ENCODE measurements around the gene PJVK.

The PJVK gene

DNA sequence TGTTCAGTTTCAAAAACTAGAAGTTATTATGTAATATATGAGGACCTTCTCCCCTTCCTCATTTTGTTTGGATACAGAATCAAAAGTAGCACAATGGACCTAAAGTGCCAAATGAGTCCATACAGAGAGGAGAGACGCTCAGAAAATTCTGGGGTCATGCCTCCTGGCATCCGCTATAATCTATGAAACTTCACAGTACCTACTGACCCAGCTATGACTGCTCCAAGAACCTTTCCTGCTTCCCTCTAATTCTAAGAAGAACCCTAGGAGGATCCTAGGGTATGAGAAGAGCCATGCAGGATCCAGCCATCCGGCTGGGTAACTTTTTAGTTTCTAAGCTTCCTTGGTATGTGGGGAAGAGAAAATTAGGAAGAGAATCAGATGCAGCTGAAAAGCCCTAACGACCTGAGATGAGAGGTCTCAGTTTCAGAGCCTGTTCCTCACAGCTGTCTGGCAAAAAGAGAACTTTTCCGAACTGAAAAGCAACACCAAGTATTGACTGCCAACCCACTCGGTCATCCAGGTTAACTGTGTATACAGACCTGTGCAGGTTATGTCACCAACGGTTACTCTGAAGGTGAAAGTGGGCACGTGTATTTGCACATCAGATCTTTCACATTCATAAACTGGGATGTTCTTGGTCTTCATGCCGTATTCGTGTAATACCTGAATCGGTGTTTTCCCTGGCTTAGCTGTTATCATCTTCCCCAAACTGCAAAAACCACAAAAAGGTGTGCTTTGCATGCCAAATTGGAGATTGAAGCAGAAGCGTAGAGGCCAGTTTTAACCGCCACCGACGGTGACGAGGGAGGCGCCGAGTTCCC is 1.3 kb upstream of the PJVK start:
- WGBS = 15% methylated on average over 17 of the region's 18 CpGs
- Histone ChIP-seq H2BK12ac (ENCODE audit: low read length in 2 of 2) (peak overlapping the region in 1 of 2 experiments; percentile 7), H3K9me3 (ENCODE audit: control insufficient read depth, low read length) (no peaks in the 10 kb centered on the region)

DNA sequence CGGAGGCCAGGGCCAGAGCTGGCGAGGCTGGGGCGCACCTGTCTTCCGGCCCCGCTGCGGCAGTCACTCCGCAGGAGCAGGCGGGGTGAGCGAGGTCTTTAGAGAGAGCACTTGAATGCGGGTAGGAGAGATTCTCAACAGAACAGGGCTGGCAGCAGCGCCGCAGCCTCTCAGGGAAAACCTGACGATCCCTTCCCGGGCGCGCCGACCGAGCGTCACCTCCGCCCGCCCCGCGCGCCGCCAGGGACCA is 729 bp upstream of the PJVK start:
- no peak overlapping the region for H4K91ac ChIP-seq (ENCODE audit: low read length)
- H2BK12ac ChIP-seq (ENCODE audit: low read length in 2 of 2) = peak overlapping the region in 1 of 2 experiments; percentile 7
- H2AFZ ChIP-seq (ENCODE audit: low read depth, low read length) = peak overlapping the region; percentile 88
- H2BK15ac ChIP-seq (ENCODE audit: low read depth, poor library complexity, severe bottlenecking) = no peak overlapping the region
- no peak overlapping the region for H2BK5ac ChIP-seq (ENCODE audit: low read depth, low read length, poor library complexity, severe bottlenecking)
- 0% methylated on average over 17 of the region's 25 CpGs for WGBS
- H3K27me3 ChIP-seq (ENCODE audit: control insufficient read depth in 1 of 2, insufficient read depth in 1 of 2, low read length in 2 of 2) = no peaks in the 10 kb centered on the region
- H4K8ac ChIP-seq (ENCODE audit: low read length) = peak overlapping the region; percentile 77
- peak overlapping the region; percentile 84 to 96 for H3K4me3 ChIP-seq (ENCODE audit: insufficient read depth in 1 of 2, low read depth in 1 of 2, low read length in 2 of 2)
- H3K27ac ChIP-seq (ENCODE audit: low read length, poor library complexity, severe bottlenecking) = no peak overlapping the region
- H3K9ac ChIP-seq (ENCODE audit: low read length) = peak overlapping the region; percentile 99
- H2AK5ac ChIP-seq (ENCODE audit: low read length, severe bottlenecking) = no peak overlapping the region
- peak overlapping the region; percentile 87 to 100 for H3K18ac ChIP-seq (ENCODE audit: low read depth in 1 of 2, low read length in 2 of 2)
- peak overlapping the region; percentile 85 for H3K4me2 ChIP-seq (ENCODE audit: low read length, poor library complexity, severe bottlenecking)
- peaks cover 7% of the 10 kb centered on the region for H3K4me1 ChIP-seq (ENCODE audit: control insufficient read depth, insufficient read depth, low read depth, low read length)
- peak overlapping the region; percentile 39 for H2BK120ac ChIP-seq (ENCODE audit: low read depth, low read length)
- peak overlapping the region in 1 of 2 experiments; percentile 98 for H3K14ac ChIP-seq (ENCODE audit: low read length in 2 of 2)
- H3K23ac ChIP-seq (ENCODE audit: low read length in 2 of 2) = no peak overlapping the region
- peaks cover 24% of the 10 kb centered on the region for H3K79me1 ChIP-seq (replicated peaks; ENCODE audit: low read length, poor library complexity, severe bottlenecking)
- H3K9me3 ChIP-seq (ENCODE audit: control insufficient read depth, low read length) = no peaks in the 10 kb centered on the region
- H3K36me3 ChIP-seq (ENCODE audit: control insufficient read depth in 1 of 2, insufficient read depth in 2 of 2, low read depth in 1 of 2, low read length in 2 of 2) = peaks cover 13 to 29% of the 10 kb centered on the region in 2 experiments
- H3K4ac ChIP-seq (ENCODE audit: low read depth in 1 of 2, low read length in 2 of 2) = peak overlapping the region in 1 of 2 experiments; percentile 91
- DNase-seq = no peak

More for the DNA sequence above, 1.3 kb upstream of the PJVK start:
- peak overlapping the region; percentile 77 for H4K8ac ChIP-seq (ENCODE audit: low read length)
- H2AFZ ChIP-seq (ENCODE audit: low read depth, low read length) = peak overlapping the region; percentile 88
- H3K4ac ChIP-seq (ENCODE audit: low read depth in 1 of 2, low read length in 2 of 2) = peak overlapping the region in 1 of 2 experiments; percentile 91
- no peak overlapping the region for H2AK5ac ChIP-seq (ENCODE audit: low read length, severe bottlenecking)
- H3K14ac ChIP-seq (ENCODE audit: low read length in 2 of 2) = peak overlapping the region in 1 of 2 experiments; percentile 98
- H3K9ac ChIP-seq (ENCODE audit: low read length) = peak overlapping the region; percentile 99
- H3K27ac ChIP-seq (ENCODE audit: low read length, poor library complexity, severe bottlenecking) = no peak overlapping the region
- peak overlapping the region; percentile 84 to 96 for H3K4me3 ChIP-seq (ENCODE audit: insufficient read depth in 1 of 2, low read depth in 1 of 2, low read length in 2 of 2)
- H3K23ac ChIP-seq (ENCODE audit: low read length in 2 of 2) = peak overlapping the region in 1 of 2 experiments; percentile 69
- peaks cover 13 to 34% of the 10 kb centered on the region in 2 experiments for H3K36me3 ChIP-seq (ENCODE audit: control insufficient read depth in 1 of 2, insufficient read depth in 2 of 2, low read depth in 1 of 2, low read length in 2 of 2)
- no peaks in the 10 kb centered on the region for H3K27me3 ChIP-seq (ENCODE audit: control insufficient read depth in 1 of 2, insufficient read depth in 1 of 2, low read length in 2 of 2)
- peak; percentile 22 for DNase-seq
- no peak overlapping the region for H2BK120ac ChIP-seq (ENCODE audit: low read depth, low read length)
- no peak overlapping the region for H2BK15ac ChIP-seq (ENCODE audit: low read depth, poor library complexity, severe bottlenecking)
- no peak overlapping the region for H2BK5ac ChIP-seq (ENCODE audit: low read depth, low read length, poor library complexity, severe bottlenecking)
- peaks cover 26% of the 10 kb centered on the region for H3K79me1 ChIP-seq (replicated peaks; ENCODE audit: low read length, poor library complexity, severe bottlenecking)
- no peak overlapping the region for H4K91ac ChIP-seq (ENCODE audit: low read length)
- H3K18ac ChIP-seq (ENCODE audit: low read depth in 1 of 2, low read length in 2 of 2) = peak overlapping the region; percentile 46 to 87
- H3K4me2 ChIP-seq (ENCODE audit: low read length, poor library complexity, severe bottlenecking) = peak overlapping the region; percentile 85
- peaks cover 7% of the 10 kb centered on the region for H3K4me1 ChIP-seq (ENCODE audit: control insufficient read depth, insufficient read depth, low read depth, low read length)

DNA sequence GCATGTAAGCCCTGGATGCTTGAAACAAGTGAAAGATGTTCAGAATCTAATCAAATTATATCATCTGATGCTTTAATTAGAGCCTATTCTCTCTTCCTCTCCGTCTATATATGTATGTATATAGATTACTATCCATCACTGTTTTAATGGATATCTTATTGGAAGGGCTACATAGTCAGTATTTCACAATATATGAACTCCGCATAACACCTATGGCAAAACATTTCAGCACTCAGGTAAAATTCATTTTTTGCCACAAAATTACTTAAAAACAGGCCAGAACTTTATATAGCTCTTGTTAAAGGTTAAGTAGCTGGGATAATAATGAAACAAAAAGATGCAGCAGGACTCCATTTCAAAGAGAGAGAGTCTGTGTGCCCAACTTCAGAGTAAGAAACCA is 1.2 kb downstream of the PJVK start:
- Histone ChIP-seq H2AK5ac (ENCODE audit: low read length, severe bottlenecking) (no peak overlapping the region), H3K4me3 (ENCODE audit: insufficient read depth in 1 of 2, low read depth in 1 of 2, low read length in 2 of 2) (no peak overlapping the region), H3K27me3 (ENCODE audit: control insufficient read depth in 1 of 2, insufficient read depth in 1 of 2, low read length in 2 of 2) (no peaks in the 10 kb centered on the region), H3K79me1 (replicated peaks; ENCODE audit: low read length, poor library complexity, severe bottlenecking) (peaks cover 20% of the 10 kb centered on the region), H3K18ac (ENCODE audit: low read depth in 1 of 2, low read length in 2 of 2) (no peak overlapping the region), H2BK5ac (ENCODE audit: low read depth, low read length, poor library complexity, severe bottlenecking) (no peak overlapping the region), H3K4me2 (ENCODE audit: low read length, poor library complexity, severe bottlenecking) (no peak overlapping the region), H2BK120ac (ENCODE audit: low read depth, low read length) (no peak overlapping the region), H2BK12ac (ENCODE audit: low read length in 2 of 2) (no peak overlapping the region), H3K4ac (ENCODE audit: low read depth in 1 of 2, low read length in 2 of 2) (no peak overlapping the region), H3K27ac (ENCODE audit: low read length, poor library complexity, severe bottlenecking) (no peak overlapping the region), H2AFZ (ENCODE audit: low read depth, low read length) (no peak overlapping the region), H2BK15ac (ENCODE audit: low read depth, poor library complexity, severe bottlenecking) (no peak overlapping the region), H4K91ac (ENCODE audit: low read length) (no peak overlapping the region), H4K8ac (ENCODE audit: low read length) (no peak overlapping the region), H3K9me3 (ENCODE audit: control insufficient read depth, low read length) (no peaks in the 10 kb centered on the region), H3K9ac (ENCODE audit: low read length) (peak overlapping the region; percentile 99), H3K36me3 (ENCODE audit: control insufficient read depth in 1 of 2, insufficient read depth in 2 of 2, low read depth in 1 of 2, low read length in 2 of 2) (peaks cover 6 to 17% of the 10 kb centered on the region in 2 experiments), H3K14ac (ENCODE audit: low read length in 2 of 2) (no peak overlapping the region), H3K23ac (ENCODE audit: low read length in 2 of 2) (no peak overlapping the region), H3K4me1 (ENCODE audit: control insufficient read depth, insufficient read depth, low read depth, low read length) (peaks cover 7% of the 10 kb centered on the region)
- no peak for DNase-seq
- WGBS = 100% methylated on average over 1 of the region's 2 CpGs

DNA sequence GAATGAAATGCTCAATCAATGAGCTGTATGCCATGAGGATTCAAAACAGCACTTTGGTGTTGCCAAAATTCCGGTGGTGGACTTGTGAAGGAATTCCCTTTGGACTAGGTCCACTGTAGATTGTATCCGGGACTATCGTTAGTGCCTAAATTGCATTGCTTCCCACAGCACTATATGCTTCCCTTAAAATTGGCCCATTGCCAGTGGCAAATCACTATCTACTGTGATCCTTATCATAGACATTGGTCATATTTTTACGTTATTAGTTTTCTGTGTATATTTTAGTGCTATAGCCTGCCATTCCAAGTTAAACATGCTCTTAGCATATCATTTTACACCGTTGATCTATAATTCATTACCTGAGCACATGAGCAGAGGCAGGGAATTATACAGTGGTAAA is 1.7 kb downstream of the PJVK start:
- Histone ChIP-seq H3K79me1 (replicated peaks; ENCODE audit: low read length, poor library complexity, severe bottlenecking) (peaks cover 19% of the 10 kb centered on the region), H3K4me2 (ENCODE audit: low read length, poor library complexity, severe bottlenecking) (no peak overlapping the region), H3K4me1 (ENCODE audit: control insufficient read depth, insufficient read depth, low read depth, low read length) (peaks cover 7% of the 10 kb centered on the region), H3K4me3 (ENCODE audit: insufficient read depth in 1 of 2, low read depth in 1 of 2, low read length in 2 of 2) (no peak overlapping the region), H3K18ac (ENCODE audit: low read depth in 1 of 2, low read length in 2 of 2) (no peak overlapping the region), H2BK5ac (ENCODE audit: low read depth, low read length, poor library complexity, severe bottlenecking) (no peak overlapping the region), H2AFZ (ENCODE audit: low read depth, low read length) (no peak overlapping the region), H3K27me3 (ENCODE audit: control insufficient read depth in 1 of 2, insufficient read depth in 1 of 2, low read length in 2 of 2) (no peaks in the 10 kb centered on the region), H2BK120ac (ENCODE audit: low read depth, low read length) (no peak overlapping the region), H3K4ac (ENCODE audit: low read depth in 1 of 2, low read length in 2 of 2) (no peak overlapping the region), H2BK12ac (ENCODE audit: low read length in 2 of 2) (no peak overlapping the region), H3K9ac (ENCODE audit: low read length) (no peak overlapping the region), H3K9me3 (ENCODE audit: control insufficient read depth, low read length) (no peaks in the 10 kb centered on the region), H3K23ac (ENCODE audit: low read length in 2 of 2) (no peak overlapping the region), H2BK15ac (ENCODE audit: low read depth, poor library complexity, severe bottlenecking) (no peak overlapping the region), H3K14ac (ENCODE audit: low read length in 2 of 2) (no peak overlapping the region), H4K91ac (ENCODE audit: low read length) (no peak overlapping the region), H2AK5ac (ENCODE audit: low read length, severe bottlenecking) (no peak overlapping the region), H4K8ac (ENCODE audit: low read length) (no peak overlapping the region), H3K36me3 (ENCODE audit: control insufficient read depth in 1 of 2, insufficient read depth in 2 of 2, low read depth in 1 of 2, low read length in 2 of 2) (peaks cover 6 to 12% of the 10 kb centered on the region in 2 experiments), H3K27ac (ENCODE audit: low read length, poor library complexity, severe bottlenecking) (no peak overlapping the region)
- no peak for DNase-seq
- WGBS = 95% methylated on average over 4 of the region's 5 CpGs
